IPS-NIHi11 (cell line): ENCODE results near the gene EFTUD2.
"Not testable (repeated sequence)": the region's sequence is repeated elsewhere in the genome, so short reads cannot be mapped to it uniquely, and the experiment has no call there.

Experiments
- DNase-seq: peaks from one replicate; pipeline ENCODE4 v3.0.0; 2012; ENCODE audit warnings: mixed read lengths, low spot score

Gene EFTUD2

GRCh38 chr17:44899074-44899782, at the start of gene EFTUD2:
Gene EFTUD2 (minus strand): TSS chr17:44899445. CDS start chr17:44894521, 4,924 bp downstream.
- peak; percentile 95 for DNase-seq

DNA sequence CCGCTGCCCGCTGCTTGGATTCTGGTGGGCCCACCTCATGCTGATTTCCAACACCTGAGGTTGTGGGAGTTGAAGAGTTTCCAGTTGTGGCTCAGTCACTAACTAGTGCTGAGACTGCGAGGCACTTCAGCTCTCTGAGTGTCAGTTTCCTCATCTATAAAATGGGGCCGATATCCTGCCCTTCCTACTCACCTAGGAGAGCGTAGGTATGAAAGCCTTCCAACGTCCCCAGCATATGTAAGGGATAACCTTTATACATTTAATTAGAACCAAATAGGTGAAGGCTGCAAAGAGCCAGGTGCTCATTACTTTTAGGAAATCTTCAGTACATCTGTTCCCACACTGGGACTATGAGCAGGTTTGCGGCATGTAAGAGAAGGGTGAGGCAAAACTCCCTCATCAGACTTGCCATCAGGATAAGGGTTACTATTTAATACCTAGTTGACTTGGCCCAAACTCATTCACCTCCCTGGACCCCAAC, 49.1 kb upstream of the EFTUD2 start:
- no peak for DNase-seq

DNA sequence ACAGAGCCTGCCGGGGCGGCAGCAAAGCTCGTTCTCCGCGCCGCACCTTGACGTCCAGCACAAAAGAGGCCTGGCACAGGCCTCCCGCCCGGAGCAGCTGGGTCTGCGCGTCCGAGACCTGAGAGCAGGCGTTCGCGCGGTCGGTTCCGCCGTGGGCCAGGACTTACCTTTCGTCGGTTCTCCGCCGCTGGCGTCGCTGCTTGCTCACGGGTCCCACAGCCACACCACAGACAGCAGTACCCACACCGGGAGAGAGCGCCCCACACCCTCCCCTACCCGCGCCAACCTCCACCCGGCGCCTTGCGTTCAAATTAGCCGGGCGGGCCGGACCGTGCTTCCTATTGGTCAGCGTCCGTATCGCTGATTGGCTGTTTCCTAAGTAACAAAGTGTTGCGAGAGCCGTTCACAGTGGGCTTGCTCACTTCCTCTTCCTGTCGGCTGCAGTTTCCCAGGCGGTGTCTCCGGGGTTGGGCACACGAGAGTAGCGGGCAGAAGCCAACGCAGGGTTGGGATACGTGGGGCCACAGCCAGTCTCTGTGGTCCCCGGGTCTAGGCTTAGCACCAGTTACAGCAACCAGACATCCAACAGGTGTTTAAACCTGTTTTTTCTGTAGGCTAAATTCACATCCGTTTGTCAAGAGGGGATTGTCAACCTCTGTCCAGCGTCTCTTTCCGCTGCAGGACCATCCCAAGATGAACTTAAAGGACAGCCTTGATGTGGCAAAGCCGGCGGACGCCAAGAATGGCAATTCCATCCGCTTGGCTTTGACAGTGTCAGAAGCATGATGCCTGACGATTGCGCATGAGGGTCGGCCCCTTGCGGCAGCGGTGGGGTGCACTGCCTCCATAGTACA, 48.4 kb upstream of the EFTUD2 start, which contains the start of gene KIF18B:
Gene KIF18B, minus strand, starts transcription at position 313 of the 854 bp plus-strand sequence. CDS start 11,429 bp downstream, outside the sequence.
- peak; percentile 99 for DNase-seq

DNA sequence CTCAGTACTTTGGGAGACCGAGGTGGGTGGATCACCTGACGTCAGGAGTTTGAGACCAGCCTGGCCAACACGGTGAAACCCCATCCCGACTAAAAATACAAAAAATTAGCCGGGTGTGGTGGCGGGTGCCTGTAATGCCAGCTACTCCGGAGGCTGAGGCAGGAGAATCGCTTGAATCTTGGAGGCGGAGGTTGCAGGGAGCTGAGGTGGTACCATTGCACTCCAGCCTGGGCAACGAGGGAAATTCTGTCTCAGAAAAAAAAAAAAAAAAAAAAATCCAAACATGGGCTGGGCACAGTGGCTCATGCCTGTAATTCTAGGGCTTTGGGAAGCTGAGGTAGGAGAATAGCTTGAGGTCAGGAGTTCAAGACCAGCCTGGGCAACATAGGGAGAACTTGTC, 46.4 kb upstream of the EFTUD2 start:
- not testable (repeated sequence) for DNase-seq

DNA sequence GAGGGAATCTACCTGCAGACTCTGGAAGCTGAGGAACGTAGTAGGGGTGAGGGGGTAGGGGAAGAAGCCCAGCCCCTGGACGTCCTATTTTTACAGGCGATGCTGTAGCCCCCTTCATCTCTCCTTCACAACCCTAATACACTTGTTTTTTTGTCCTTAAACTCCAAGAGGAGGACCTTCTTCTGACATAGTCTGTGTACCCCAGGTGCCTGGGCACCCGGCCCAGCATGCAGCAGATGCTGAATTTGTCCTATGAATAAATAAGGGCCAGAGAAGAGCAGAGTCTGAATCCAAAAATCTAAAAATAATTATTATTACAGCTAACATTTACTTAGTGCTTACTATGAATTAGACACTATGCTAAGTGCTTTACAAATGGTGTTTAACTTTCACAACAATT, 43.2 kb upstream of the EFTUD2 start:
- DNase-seq, result no peak

DNA sequence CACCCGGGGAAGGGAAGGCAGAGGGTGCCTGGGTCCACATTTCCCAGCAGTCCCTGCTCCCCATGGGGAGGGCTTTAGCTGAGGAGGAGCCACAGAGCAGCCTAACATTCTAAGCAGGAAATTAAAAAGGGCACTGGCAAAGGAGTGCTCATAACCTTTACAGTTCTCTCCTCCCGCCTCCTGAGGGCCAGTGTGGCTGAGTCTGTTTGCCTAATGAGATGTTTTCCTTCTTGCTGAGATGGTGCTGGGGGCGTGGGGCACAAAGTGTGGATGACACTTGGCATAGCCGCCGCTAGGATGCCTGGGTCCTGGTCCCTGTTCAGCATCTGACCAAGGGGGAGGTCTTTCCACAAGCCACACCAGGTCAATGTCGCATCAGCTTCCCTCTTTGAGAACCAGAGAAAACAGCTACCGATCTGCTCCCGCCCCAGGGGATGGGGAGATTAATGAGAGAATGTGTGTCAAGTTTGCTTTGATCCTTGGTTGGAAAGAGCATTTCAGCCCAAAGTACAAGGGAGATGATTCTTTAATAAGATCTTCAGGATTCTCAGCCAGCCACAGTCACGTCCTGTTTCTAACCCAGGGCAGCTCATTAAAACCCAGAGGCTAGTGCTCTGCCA, 42.6 kb upstream of the EFTUD2 start:
- no peak for DNase-seq

GRCh38 chr17:44940768-44941167, 41.5 kb upstream of the EFTUD2 start:
- no peak for DNase-seq

GRCh38 chr17:44940317-44940716, 41.1 kb upstream of the EFTUD2 start:
- no peak for DNase-seq

GRCh38 chr17:44935116-44935515, 35.9 kb upstream of the EFTUD2 start:
- no peak for DNase-seq

DNA sequence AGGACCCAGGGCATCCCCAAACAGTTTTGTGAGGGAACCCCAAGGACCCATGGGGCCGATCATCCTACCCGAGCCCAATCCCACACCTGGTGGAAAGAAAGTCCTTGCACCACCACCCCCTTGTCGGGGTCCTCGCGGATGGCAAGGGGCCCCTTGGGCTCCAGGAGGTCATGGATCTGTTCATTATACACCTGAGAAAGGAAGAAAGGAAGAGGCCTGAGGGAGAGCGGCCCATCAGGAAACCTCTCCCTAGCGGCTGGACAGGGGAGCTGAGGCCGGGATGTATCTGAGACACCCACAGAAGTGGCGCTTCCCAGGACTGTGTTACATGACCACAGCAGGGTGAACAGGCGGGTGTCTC, 35.5 kb upstream of the EFTUD2 start:
- no peak for DNase-seq

DNA sequence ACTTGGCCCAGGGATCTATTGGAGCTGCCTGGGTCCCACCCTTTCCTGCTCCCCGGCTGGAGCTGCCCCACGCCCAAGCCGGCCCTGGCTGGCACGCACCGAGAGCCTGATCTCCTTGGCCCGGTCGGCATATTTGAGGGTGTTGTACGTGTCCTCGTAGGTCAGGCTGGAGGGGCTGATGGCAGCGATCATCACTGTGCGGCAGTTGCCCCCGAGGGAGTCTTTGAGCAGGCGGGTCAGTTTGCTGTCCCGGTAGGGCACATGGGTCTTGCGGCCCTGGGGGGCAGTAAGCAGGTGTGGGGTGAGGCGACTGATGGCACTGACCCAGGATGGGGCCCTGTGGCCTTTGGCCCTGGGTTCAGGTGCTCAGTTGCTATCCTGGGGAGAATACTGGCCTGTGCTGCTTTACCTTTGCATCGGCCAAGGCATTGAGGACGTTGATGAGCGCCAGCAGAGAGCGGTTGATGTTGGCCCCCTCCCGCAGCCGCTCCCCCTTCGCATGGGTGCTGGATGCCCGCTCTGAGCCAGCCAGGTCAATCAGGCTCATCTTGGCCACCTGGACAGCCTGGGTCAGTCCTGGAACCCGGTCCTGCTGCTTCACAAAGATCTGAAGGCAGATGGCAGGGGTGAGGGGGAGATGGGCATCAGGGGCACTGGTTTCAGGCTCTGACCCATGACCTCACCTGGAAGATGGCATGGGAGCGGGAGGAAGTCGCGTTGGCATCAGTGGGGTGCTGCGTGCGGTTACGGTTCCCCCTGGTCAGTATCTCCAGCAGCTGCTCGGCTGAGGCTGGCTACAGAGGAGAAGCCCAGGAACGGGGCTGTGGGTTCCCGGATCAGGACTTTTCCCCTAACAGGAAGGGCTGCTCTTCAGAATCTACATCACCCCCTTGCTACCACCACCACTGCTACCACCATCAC, 34.8 kb upstream of the EFTUD2 start:
- DNase-seq, result no peak

DNA sequence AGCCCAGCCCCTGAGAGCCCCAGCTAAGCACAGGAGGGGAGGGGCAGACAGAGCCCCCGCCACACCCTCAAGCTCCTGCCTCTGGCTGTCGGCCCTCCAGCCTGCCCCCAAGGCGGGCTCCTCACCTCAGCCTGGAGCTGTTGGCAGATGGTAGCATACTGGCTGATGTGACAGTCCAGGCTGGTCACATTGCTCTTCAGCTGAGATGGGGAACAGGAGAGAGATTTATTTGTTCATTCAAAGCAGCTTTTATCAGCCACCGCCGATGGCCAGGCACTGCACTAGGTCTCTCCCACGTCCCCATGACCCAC, 33.5 kb upstream of the EFTUD2 start:
- no peak for DNase-seq

DNA sequence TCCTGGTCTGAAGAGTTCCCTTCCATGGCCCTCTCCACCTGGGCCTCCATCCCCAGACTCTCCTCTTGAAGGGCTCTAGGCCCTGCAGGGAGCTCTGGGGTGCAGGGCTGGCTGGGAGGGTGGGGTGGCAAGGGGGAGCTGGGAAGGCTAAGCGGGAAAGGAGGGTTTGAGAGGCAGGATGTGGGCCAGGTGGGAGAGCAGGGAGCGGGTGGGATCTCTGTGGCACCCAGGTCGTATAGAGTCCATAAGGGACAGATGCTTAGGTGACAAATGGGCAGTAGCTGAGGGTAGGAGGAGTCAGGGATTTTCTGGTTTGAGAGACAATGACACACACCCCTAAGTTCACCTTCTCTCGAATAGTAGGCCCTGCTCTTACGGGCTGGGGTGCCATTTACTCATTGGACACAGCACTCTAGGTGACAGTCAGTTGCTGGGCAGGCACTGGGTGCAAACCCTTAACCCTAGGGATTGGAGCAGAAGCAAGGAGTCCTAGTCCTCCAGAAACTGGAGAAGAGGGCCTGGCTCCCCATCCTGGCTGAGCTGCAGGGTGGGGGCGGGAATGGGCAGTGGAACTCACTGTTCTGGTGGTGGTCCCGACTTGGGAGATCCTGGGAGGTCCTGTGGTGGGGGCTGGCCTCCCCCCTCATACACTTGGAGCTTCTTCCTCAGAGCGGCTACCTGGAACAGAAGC, 33.0 kb upstream of the EFTUD2 start:
- no peak for DNase-seq

DNA sequence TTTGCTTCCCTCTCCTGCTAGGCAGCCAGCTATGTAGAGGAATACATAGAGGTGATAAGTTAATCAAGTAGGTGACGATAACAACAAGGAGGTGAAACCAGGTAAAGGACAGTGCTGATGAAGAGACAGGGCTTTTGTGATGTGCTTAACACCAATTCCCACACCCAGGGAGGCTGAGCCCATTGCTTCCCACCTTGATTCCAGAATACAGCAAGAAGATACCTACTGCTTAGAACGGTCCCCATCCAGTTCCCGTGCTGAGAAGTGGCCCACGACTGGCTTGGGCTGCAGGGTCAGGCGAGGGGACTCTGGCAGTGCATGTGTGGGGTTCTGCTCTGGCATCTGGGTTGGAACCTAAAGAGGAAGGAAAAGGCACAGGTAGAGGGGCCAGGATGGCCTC, 32.1 kb upstream of the EFTUD2 start:
- no peak for DNase-seq

GRCh38 chr17:44930667-44931066, 31.4 kb upstream of the EFTUD2 start:
- no peak for DNase-seq

- no peak for DNase-seq
Measured at GRCh38 chr17:44928950-44929720, 29.9 kb upstream of the EFTUD2 start.

DNA sequence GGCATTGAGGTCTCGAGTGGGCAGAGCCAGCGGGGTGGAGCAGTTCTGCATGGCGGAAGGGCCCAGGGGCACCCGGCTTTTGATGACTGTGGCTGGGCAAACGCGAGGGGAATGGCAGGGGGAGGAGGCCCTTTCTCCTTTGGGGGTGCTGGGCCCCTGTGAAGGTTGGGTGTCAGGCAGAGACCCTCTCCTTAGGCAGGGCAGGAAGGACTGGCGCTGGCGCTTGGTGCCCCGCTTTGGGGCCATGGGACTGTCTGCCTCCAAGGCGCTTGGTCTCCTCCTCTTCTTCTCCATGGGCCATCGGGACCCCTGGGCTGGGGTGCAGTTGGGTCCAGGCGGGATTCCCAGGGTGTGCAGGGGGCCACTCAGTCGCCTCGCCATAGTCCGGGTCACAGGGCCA, 28.9 kb upstream of the EFTUD2 start:
- DNase-seq, result no peak

GRCh38 chr17:44927696-44928095, 28.5 kb upstream of the EFTUD2 start:
- no peak for DNase-seq

DNA sequence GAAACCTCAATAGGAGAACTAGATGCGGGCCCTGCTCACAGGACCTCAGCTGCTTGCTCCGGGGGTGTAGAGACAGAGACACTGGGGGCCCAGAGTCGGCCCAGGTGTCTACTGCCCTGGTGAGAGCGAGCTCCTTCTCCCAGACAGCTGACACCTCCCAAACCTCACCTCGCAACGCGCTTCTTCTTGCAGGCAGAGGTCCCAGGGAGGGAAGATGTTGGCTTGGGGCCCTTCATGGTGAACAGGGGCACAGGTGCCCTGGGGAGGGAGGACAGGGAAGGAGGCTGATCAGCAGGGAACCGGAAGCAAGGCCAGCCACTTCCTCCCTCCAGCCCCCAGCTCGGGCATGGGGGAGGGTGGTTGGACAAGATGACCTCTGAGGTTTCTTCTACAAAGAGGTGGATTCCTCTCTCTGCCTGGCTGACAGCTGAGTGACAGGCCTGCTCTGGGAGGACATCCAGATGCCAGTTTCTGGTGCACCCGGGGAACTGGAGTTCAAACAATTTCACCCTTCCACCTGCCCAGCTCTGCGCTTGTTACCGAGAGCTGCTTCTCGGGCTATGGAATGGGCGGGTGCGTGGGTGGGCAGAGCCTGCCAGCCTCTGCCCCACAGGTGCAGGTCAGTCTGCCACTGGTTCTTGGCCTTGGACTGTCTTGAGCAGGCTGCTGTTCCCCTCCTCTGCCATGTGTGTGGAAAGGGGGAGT, 27.7 kb upstream of the EFTUD2 start:
- no peak for DNase-seq
